Suprapubic skin (tissue), 4 donors: ENCODE measurements around the gene GPX1. TPM values are rescaled to one million over a fixed set of nuclear protein-coding genes. Genes with fewer than 3 reads are reported as not detected.
"Not testable (repeated sequence)": the region's sequence is repeated elsewhere in the genome, so short reads cannot be mapped to it uniquely, and the experiment has no call there.

Source experiments
- DNase-seq, 2 donors: peaks; one replicate each; pipeline ENCODE4 v3.0.0-alpha.2; 2019; ENCODE audit warnings: low spot score in 2 of 2
- H3K27ac ChIP-seq: fragments of 200-600 bp; sonication (generic); one replicate; pipeline ENCODE4 v1.5.1; 2019
- H3K27me3 ChIP-seq: fragments of 200-600 bp; sonication (generic); one replicate; pipeline ENCODE4 v1.5.1; 2019
- H3K36me3 ChIP-seq: fragments of 200-600 bp; sonication (generic); one replicate; pipeline ENCODE4 v1.5.1; 2019
- H3K4me1 ChIP-seq: fragments of 200-600 bp; sonication (generic); one replicate; pipeline ENCODE4 v1.5.1; 2019
- H3K4me3 ChIP-seq: fragments of 200-600 bp; sonication (generic); one replicate; pipeline ENCODE4 v1.5.1; 2019; ENCODE audit warnings: mild to moderate bottlenecking
- H3K9me3 ChIP-seq: fragments of 200-600 bp; sonication (generic); one replicate; pipeline ENCODE4 v1.5.1; 2019
- EP300 ChIP-seq: sonication (generic); formaldehyde crosslinking; IDR thresholded peaks from one replicate; pipeline ENCODE4 v1.6.1; 2017; ENCODE audit warnings: antibody characterized with exemption
- POLR2A ChIP-seq, 2 donors: fragments of 450-650 bp; IDR thresholded peaks; one replicate each; pipeline ENCODE4 v1.6.1; 2017; ENCODE audit warnings: antibody characterized with exemption in 2 of 2, mild to moderate bottlenecking in 2 of 2, moderate library complexity in 2 of 2
- POLR2AphosphoS5 ChIP-seq, 3 donors: sonication (generic); formaldehyde crosslinking; IDR thresholded peaks; one replicate each; pipeline ENCODE4 v1.6.1; 2017; ENCODE audit warnings: antibody characterized with exemption in 3 of 3
- WGBS: methylation state at CpG from one replicate; pipeline ENCODE4 v1.1.5; 2018; 5-methylcytosine and 5-hydroxymethylcytosine counted together
- total RNA-seq, 4 donors: library from RNA; depleted of rRNA; stranded (reverse); fragments of >200 nt; gene quantifications; one replicate each; pipeline ENCODE4 v1.1.0, GENCODE V29; 2016
- TF ChIP-seq, protein P1 (sequence below), 2 donors: fragments of 200-600 bp in 1 of 2; fragments of 450-650 bp in 1 of 2; sonication (generic) in 1 of 2; IDR thresholded peaks; one replicate each; pipeline ENCODE4 v1.5.1; 2016 to 2019; ENCODE audit warnings: antibody characterized with exemption in 2 of 2, mild to moderate bottlenecking in 1 of 2, moderate library complexity in 1 of 2

GPX1 gene
- total RNA-seq: 100 to 1,000 TPM; 115 to 130 (median 122) TPM

DNA sequence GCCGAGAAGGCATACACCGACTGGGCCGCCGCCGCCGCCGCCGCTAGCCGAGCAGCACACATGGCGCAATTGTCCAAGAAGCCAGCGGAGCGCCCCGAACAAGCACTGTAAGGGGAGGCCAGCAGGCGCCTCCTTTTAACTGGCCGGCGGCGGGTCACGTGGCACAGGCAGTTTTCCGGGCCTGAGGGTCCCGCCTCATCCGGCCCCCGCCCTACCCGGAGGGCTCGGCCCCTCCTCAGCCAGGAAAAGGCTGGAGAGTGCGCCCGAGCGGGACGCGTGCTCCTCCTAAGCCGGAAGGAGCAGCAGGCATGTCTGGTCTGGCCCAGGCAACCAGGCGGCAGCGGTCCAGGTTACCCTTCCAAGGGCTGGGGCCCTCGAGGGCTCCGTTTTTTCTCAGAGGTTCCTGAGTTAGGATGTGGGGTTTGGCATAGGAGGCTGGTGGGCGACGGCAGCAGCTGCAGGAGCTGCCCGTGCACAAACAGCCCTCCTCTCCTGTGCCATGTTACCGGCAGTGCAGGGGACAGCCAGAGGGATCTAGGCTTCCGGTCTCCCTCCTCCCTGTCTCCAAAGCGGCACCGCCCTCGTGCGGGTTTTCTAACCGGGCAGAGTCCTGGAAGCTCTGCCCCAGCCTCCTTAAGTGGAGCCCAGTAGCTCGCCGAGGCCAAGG is at the start of gene GPX1:
Gene GPX1 (minus strand): TSS at position 137 of the 667 bp plus-strand sequence. CDS start 75 bp downstream, at position 62.
- peaks cover 42% of the 10 kb centered on the region for H3K36me3 ChIP-seq
- H3K4me1 ChIP-seq: peaks cover 31% of the 10 kb centered on the region
- H3K27ac ChIP-seq: peak within 1 kb of the TSS; percentile 95
- 3% methylated on average over 7 of the region's 46 CpGs for WGBS
- peak within 1 kb of the TSS; percentile 69 for H3K4me3 ChIP-seq
- no peaks in the 10 kb centered on the region for H3K9me3 ChIP-seq
- DNase-seq: peak; percentile 96 to 97
- TF ChIP-seq EP300: no peak
- TF ChIP-seq, protein P1, sequence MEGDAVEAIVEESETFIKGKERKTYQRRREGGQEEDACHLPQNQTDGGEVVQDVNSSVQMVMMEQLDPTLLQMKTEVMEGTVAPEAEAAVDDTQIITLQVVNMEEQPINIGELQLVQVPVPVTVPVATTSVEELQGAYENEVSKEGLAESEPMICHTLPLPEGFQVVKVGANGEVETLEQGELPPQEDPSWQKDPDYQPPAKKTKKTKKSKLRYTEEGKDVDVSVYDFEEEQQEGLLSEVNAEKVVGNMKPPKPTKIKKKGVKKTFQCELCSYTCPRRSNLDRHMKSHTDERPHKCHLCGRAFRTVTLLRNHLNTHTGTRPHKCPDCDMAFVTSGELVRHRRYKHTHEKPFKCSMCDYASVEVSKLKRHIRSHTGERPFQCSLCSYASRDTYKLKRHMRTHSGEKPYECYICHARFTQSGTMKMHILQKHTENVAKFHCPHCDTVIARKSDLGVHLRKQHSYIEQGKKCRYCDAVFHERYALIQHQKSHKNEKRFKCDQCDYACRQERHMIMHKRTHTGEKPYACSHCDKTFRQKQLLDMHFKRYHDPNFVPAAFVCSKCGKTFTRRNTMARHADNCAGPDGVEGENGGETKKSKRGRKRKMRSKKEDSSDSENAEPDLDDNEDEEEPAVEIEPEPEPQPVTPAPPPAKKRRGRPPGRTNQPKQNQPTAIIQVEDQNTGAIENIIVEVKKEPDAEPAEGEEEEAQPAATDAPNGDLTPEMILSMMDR (IDR thresholded peaks at IDR 0.05): no peak
- peak; percentile 56 to 94 (median 93) for TF ChIP-seq POLR2AphosphoS5 (IDR thresholded peaks at IDR 0.05)
- peak; percentile 88 to 97 for TF ChIP-seq POLR2A (IDR thresholded peaks at IDR 0.05)
- H3K27me3 ChIP-seq: no peaks in the 10 kb centered on the region

DNA sequence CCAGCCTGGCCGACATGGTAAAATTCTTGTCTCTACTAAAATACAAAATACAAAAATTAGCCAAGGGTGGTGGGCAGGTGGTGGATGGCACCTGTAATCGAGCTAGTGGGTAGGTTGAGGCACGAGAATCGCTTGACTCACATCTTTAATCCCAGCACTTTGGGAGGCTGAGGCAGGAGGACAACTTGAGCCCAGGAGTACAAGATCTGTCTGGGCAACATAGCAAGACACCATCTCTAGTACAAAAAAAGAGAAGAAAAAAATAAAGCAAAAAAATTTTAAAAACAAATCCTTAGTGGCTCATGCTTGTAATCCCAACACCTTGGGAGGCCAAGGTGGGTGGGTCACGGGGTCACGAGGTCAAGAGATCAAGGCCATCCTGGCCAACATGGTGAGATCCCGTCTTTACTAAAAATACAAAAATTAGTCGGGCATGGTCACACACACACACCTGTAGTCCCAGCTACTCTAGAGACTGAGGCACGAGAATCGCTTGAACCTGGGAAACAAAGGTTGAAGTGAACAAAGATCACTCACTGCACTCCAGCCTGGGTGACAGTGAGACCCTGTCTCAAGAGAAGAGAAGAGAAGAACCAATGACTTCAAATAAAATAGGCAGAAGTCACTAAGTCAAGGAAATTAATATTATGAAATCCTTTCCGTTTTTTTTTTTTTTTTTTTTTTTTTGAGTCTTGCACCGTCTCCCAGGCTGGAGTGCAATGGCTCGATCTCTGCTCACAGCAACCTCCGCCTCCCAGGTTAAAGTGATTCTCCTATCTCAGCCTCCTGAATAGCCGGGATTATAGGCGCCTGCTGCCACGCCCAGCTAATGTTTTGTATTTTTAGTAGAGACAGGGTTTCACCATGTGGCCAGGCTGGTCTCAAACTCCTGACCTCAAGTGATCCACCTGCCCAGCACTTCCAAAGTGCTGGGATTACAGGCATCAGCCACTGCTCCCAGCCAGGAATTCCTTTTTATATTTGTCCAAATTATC is 48.7 kb upstream of the GPX1 start:
- Histone ChIP-seq H3K27me3 (no peaks in the 10 kb centered on the region), H3K4me1 (peaks cover 64% of the 10 kb centered on the region), H3K27ac (no peak overlapping the region), H3K36me3 (peaks cover 7% of the 10 kb centered on the region), H3K9me3 (no peaks in the 10 kb centered on the region), H3K4me3 (no peak overlapping the region)
- DNase-seq: no peak
- TF ChIP-seq POLR2A (IDR thresholded peaks at IDR 0.05) (no peak), POLR2AphosphoS5 (IDR thresholded peaks at IDR 0.05) (no peak), EP300 (no peak)
- TF ChIP-seq, protein P1 (IDR thresholded peaks at IDR 0.05): no peak
- WGBS: 46% methylated on average over 17 of the region's 17 CpGs

DNA sequence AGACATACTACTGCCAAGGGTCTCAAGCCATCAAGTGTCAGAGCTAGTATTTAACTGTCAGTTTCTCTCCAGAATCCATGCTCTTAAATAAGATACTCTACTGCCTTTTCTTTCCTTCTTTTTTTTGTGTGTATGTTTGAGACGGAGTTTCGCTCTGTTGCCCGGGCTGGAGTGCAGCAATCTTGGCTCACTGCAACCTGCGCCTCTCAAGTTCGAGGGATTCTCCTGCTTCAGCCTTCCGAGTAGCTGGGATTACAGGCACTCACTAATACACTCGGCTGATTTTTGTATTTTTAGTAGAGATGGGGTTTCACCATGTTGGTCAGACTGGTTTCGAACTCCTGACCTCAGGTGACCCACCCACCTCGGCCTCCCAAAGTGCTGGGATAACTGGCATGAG is 47.4 kb upstream of the GPX1 start:
- not testable (repeated sequence) for H3K36me3 ChIP-seq, H3K27ac ChIP-seq, DNase-seq, H3K4me3 ChIP-seq, H3K27me3 ChIP-seq, H3K9me3 ChIP-seq
- WGBS: 44% methylated on average over 9 of the region's 9 CpGs
- H3K4me1 ChIP-seq: peaks cover 72% of the 10 kb centered on the region

DNA sequence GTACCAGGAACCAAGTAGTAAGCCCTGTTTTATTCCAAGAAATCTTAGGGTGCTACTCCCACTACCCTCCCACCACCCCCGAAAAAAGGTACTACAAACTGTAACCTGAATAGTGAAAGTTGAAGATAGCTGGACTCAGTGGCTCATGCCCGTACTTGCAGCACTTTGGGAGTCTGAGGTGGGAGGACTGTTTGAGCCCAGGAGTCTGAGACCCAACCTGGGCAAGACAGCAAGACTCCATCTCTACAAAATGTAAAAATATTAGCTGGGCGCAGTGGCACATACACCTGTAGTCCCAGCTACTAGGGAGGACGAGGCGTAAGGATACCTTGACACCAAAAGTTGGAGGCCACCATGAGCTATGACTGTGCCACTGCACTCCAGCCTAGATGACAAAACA is 45.7 kb upstream of the GPX1 start:
- no peaks in the 10 kb centered on the region for H3K9me3 ChIP-seq
- WGBS: 98% methylated on average over 5 of the region's 5 CpGs
- no peak overlapping the region for H3K27ac ChIP-seq
- peaks cover 60% of the 10 kb centered on the region for H3K4me1 ChIP-seq
- no peaks in the 10 kb centered on the region for H3K27me3 ChIP-seq
- H3K36me3 ChIP-seq: peaks cover 7% of the 10 kb centered on the region
- TF ChIP-seq POLR2AphosphoS5 (IDR thresholded peaks at IDR 0.05): no peak
- TF ChIP-seq EP300: no peak
- no peak for TF ChIP-seq POLR2A (IDR thresholded peaks at IDR 0.05)
- TF ChIP-seq, protein P1 (IDR thresholded peaks at IDR 0.05): no peak
- no peak overlapping the region for H3K4me3 ChIP-seq
- DNase-seq: no peak

DNA sequence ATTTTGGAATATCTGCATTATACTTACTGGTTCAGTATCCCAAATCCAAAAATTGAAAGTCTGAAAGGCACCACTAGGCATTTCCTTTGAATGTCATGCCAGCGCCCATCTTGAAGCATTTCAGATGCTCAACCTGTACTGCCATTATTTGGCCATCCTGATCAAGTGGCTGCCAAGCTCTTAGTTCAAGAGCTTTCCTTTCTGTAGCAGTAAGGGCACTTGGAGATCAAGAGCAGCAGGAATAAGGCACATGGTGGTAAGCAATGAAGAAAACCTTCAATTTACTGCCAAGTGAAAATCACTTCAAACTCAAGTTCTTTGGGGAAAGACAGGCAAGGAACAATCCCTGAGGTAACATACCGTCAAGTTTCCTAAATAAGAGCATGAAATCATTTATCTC is 43.6 kb upstream of the GPX1 start:
- WGBS: 79% methylated on average over 2 of the region's 2 CpGs
- Histone ChIP-seq H3K4me1 (peaks cover 58% of the 10 kb centered on the region), H3K27ac (no peak overlapping the region), H3K27me3 (no peaks in the 10 kb centered on the region), H3K4me3 (no peak overlapping the region), H3K9me3 (no peaks in the 10 kb centered on the region), H3K36me3 (peaks cover 7% of the 10 kb centered on the region)
- TF ChIP-seq, protein P1 (IDR thresholded peaks at IDR 0.05): no peak
- TF ChIP-seq POLR2AphosphoS5 (IDR thresholded peaks at IDR 0.05) (no peak), POLR2A (IDR thresholded peaks at IDR 0.05) (no peak), EP300 (no peak)
- DNase-seq: no peak
